Suprapubic skin (tissue), 4 donors: ENCODE measurements around the gene CDH4.

Source experiments
- EP300 ChIP-seq: sonication (generic); formaldehyde crosslinking; IDR thresholded peaks from one replicate; pipeline ENCODE4 v1.6.1; 2017; ENCODE audit warnings: antibody characterized with exemption
- POLR2AphosphoS5 ChIP-seq, 3 donors: sonication (generic); formaldehyde crosslinking; IDR thresholded peaks; one replicate each; pipeline ENCODE4 v1.6.1; 2017; ENCODE audit warnings: antibody characterized with exemption in 3 of 3
- TF ChIP-seq, protein P1 (sequence below), 2 donors: fragments of 200-600 bp in 1 of 2; fragments of 450-650 bp in 1 of 2; sonication (generic) in 1 of 2; IDR thresholded peaks; one replicate each; pipeline ENCODE4 v1.5.1; 2016 to 2019; ENCODE audit warnings: antibody characterized with exemption in 2 of 2, mild to moderate bottlenecking in 1 of 2, moderate library complexity in 1 of 2

DNA sequence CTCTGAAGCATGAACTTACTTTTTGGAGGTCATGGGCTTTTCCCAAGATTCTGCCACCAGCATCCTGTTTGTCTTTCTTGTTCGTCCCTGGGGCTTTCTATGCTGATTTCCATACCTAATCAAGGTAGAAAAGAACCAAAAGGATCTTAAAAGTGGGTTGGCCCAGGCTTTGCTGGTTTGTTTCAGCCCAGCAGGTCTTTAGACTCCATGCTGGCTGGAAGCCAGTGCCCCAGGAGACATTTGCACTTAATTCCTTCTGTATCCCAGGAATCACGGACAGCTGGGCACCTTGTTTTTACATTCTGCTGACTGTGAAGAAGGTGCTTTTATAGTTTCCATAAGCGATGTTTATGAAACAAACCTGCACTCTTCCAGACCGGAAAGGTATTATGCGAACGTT, 195.9 kb downstream of the CDH4 start:
- TF ChIP-seq POLR2AphosphoS5 (IDR thresholded peaks at IDR 0.05) (no peak), EP300 (no peak)
- TF ChIP-seq, protein P1, sequence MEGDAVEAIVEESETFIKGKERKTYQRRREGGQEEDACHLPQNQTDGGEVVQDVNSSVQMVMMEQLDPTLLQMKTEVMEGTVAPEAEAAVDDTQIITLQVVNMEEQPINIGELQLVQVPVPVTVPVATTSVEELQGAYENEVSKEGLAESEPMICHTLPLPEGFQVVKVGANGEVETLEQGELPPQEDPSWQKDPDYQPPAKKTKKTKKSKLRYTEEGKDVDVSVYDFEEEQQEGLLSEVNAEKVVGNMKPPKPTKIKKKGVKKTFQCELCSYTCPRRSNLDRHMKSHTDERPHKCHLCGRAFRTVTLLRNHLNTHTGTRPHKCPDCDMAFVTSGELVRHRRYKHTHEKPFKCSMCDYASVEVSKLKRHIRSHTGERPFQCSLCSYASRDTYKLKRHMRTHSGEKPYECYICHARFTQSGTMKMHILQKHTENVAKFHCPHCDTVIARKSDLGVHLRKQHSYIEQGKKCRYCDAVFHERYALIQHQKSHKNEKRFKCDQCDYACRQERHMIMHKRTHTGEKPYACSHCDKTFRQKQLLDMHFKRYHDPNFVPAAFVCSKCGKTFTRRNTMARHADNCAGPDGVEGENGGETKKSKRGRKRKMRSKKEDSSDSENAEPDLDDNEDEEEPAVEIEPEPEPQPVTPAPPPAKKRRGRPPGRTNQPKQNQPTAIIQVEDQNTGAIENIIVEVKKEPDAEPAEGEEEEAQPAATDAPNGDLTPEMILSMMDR (IDR thresholded peaks at IDR 0.05), result no peak
